HEK293T (cell line): ENCODE data around the gene TBX3.

Experiments used
- BHLHE40 ChIP-seq: fragments of 450-650 bp; IDR thresholded peaks from 2 replicates; pipeline ENCODE4 v1.6.1; 2016; ENCODE audit warnings: mild to moderate bottlenecking, moderate library complexity, borderline replicate concordance
- CTBP1 ChIP-seq: fragments of 450-650 bp; IDR thresholded peaks from 2 replicates; pipeline ENCODE4 v1.6.1; 2016; ENCODE audit warnings: borderline replicate concordance
- ELF4 ChIP-seq: fragments of 450-650 bp; IDR thresholded peaks from 2 replicates; pipeline ENCODE4 v1.6.1; 2017; ENCODE audit warnings: antibody characterized with exemption
- FOXA1 ChIP-seq: fragments of 450-650 bp; IDR thresholded peaks from 2 replicates; pipeline ENCODE4 v1.6.1; 2016; ENCODE audit warnings: mild to moderate bottlenecking
- FOXM1 ChIP-seq: fragments of 450-650 bp; IDR thresholded peaks from 2 replicates; pipeline ENCODE4 v1.6.1; 2017; ENCODE audit warnings: mild to moderate bottlenecking, borderline replicate concordance
- HDGF ChIP-seq: fragments of 450-650 bp; IDR thresholded peaks from 2 replicates; pipeline ENCODE4 v1.6.1; 2017; ENCODE audit warnings: antibody characterized with exemption, borderline replicate concordance
- L3MBTL2 ChIP-seq: fragments of 450-650 bp; conservative IDR thresholded peaks from 2 replicates; pipeline ENCODE4 v1.6.1; 2016; ENCODE audit warnings: mild to moderate bottlenecking
- LEF1 ChIP-seq: fragments of 450-650 bp; IDR thresholded peaks from 2 replicates; pipeline ENCODE4 v1.6.1; 2017; ENCODE audit warnings: mild to moderate bottlenecking, borderline replicate concordance
- SUZ12 ChIP-seq: fragments of 450-650 bp; IDR thresholded peaks from 2 replicates; pipeline ENCODE4 v1.6.1; 2016; ENCODE audit warnings: mild to moderate bottlenecking
- TARDBP ChIP-seq: fragments of 450-650 bp; IDR thresholded peaks from 2 replicates; pipeline ENCODE4 v1.6.1; 2016
- ZNF384 ChIP-seq: fragments of 450-650 bp; IDR thresholded peaks from 2 replicates; pipeline ENCODE4 v1.6.1; 2016
- TF ChIP-seq, protein P1 (sequence below): fragments of 450-650 bp; IDR thresholded peaks from 2 replicates; pipeline ENCODE4 v1.6.1; 2016

DNA sequence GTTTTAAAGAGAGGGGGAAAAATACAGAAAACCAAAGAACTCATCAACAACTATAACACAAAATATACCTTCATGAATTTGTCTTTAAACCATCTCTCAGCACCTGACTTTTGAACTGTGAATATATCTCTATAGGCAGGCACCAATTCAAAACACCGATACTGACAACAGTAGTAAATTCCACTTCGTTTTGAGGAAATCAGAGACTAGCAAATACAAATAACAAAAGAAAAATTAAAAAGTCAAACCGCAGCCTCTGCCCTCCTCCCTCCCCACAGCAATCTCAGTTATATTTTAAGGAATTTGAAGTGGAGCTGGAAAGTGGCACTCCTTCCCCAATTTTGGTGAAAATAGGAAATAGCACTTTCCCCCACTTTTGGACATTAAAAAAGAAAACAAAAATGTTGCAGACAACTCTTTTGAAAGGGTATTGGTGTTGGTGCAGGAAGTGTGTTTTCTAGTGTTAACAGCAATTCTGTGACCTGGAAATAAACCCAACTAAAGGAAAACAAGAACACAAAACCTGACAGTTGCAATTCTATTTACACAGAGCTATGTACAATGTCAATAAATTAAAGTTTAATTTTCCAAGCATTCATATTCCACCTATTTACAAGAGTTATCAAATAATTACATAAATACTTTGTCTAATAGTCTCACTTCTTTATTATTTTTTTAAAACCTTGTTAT, 13.5 kb downstream of the TBX3 start:
- TF ChIP-seq ELF4 (no peak), LEF1 (no peak), SUZ12 (no peak), L3MBTL2 (no peak), HDGF (no peak), FOXA1 (no peak), ZNF384 (no peak), FOXM1 (no peak), BHLHE40 (no peak), CTBP1 (no peak), TARDBP (no peak)
- TF ChIP-seq, protein P1, sequence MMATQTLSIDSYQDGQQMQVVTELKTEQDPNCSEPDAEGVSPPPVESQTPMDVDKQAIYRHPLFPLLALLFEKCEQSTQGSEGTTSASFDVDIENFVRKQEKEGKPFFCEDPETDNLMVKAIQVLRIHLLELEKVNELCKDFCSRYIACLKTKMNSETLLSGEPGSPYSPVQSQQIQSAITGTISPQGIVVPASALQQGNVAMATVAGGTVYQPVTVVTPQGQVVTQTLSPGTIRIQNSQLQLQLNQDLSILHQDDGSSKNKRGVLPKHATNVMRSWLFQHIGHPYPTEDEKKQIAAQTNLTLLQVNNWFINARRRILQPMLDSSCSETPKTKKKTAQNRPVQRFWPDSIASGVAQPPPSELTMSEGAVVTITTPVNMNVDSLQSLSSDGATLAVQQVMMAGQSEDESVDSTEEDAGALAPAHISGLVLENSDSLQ: no peak
